ENCODE measurements around the gene ADAMTS7. TPM values are rescaled to one million over a fixed set of nuclear protein-coding genes. Genes with fewer than 3 reads are reported as not detected.
"Not testable (repeated sequence)": the region's sequence is repeated elsewhere in the genome, so short reads cannot be mapped to it uniquely, and the experiment has no call there.

ADAMTS7 gene
- total and polyA plus RNA-seq, 4 experiments from 2014 or later: not detected

- Histone ChIP-seq H3K9me3 (ENCODE audit: control insufficient read depth in 1 of 2, low read length in 2 of 2) (no peaks in the 10 kb centered on the region), H3K27me3 (ENCODE audit: insufficient read depth, low read length) (no peaks in the 10 kb centered on the region), H3K27ac (ENCODE audit: low read depth, low read length) (no peak overlapping the region), H3K4me3 (ENCODE audit: low read length in 2 of 2) (no peak overlapping the region), H3K36me3 (ENCODE audit: insufficient read depth, low read length) (no peaks in the 10 kb centered on the region), H3K4me1 (ENCODE audit: insufficient read depth, low read length) (no peaks in the 10 kb centered on the region)
- Mint-ChIP-seq H3K27ac (peak overlapping the region in 2 of 7 donors; percentile 10 to 19), H3K9me3 (no peaks in the 10 kb centered on the region), H3K27me3 (peaks cover 0 to 4% of the 10 kb centered on the region in 2 donors), H3K4me1 (no peaks in the 10 kb centered on the region), H3K4me3 (no peak overlapping the region), H3K36me3 (no peaks in the 10 kb centered on the region)
- CTCF ChIA-PET (ENCODE audit: partially characterized antibody): no interaction called here
- DNase-seq: no peak
- intact Hi-C loops (cut with micrococcal nuclease): no loop called here
- POLR2A ChIA-PET (ENCODE audit: partially characterized antibody): no interaction called here
Measured at GRCh38 chr15:78840661-78841375, 29.6 kb upstream of the ADAMTS7 start.

- H3K27ac Mint-ChIP-seq; H3K36me3 Mint-ChIP-seq; H3K4me1 ChIP-seq (ENCODE audit: insufficient read depth, low read length); POLR2A ChIA-PET (ENCODE audit: partially characterized antibody); H3K4me3 Mint-ChIP-seq; H3K9me3 ChIP-seq (ENCODE audit: control insufficient read depth in 1 of 2, low read length in 2 of 2); H3K4me1 Mint-ChIP-seq; intact Hi-C loops (cut with micrococcal nuclease); H3K27me3 Mint-ChIP-seq; H3K36me3 ChIP-seq (ENCODE audit: insufficient read depth, low read length); H3K9me3 Mint-ChIP-seq; DNase-seq; CTCF ChIA-PET (ENCODE audit: partially characterized antibody); H3K27ac ChIP-seq (ENCODE audit: low read depth, low read length); H3K27me3 ChIP-seq (ENCODE audit: insufficient read depth, low read length); H3K4me3 ChIP-seq (ENCODE audit: low read length in 2 of 2): not testable (repeated sequence)
Measured at GRCh38 chr15:78839151-78839550, 27.9 kb upstream of the ADAMTS7 start.

GRCh38 chr15:78838489-78838888 lies 27.2 kb upstream of the ADAMTS7 start:
- H3K9me3 ChIP-seq (ENCODE audit: control insufficient read depth in 1 of 2, low read length in 2 of 2): no peaks in the 10 kb centered on the region
- Mint-ChIP-seq H3K4me3 (no peak overlapping the region), H3K4me1 (no peaks in the 10 kb centered on the region), H3K27me3 (peaks cover 0 to 4% of the 10 kb centered on the region in 2 donors), H3K27ac (no peak overlapping the region), H3K9me3 (no peaks in the 10 kb centered on the region), H3K36me3 (no peaks in the 10 kb centered on the region)
- no peak overlapping the region for H3K4me3 ChIP-seq (ENCODE audit: low read length in 2 of 2)
- no peaks in the 10 kb centered on the region for H3K4me1 ChIP-seq (ENCODE audit: insufficient read depth, low read length)
- intact Hi-C loops (cut with micrococcal nuclease): no loop called here
- no peaks in the 10 kb centered on the region for H3K36me3 ChIP-seq (ENCODE audit: insufficient read depth, low read length)
- ChIA-PET CTCF (ENCODE audit: partially characterized antibody) (no interaction called here), POLR2A (ENCODE audit: partially characterized antibody) (no interaction called here)
- no peaks in the 10 kb centered on the region for H3K27me3 ChIP-seq (ENCODE audit: insufficient read depth, low read length)
- H3K27ac ChIP-seq (ENCODE audit: low read depth, low read length): no peak overlapping the region
- no peak for DNase-seq

GRCh38 chr15:78837543-78837942 lies 26.3 kb upstream of the ADAMTS7 start:
- no peaks in the 10 kb centered on the region for H3K4me1 ChIP-seq (ENCODE audit: insufficient read depth, low read length)
- H3K36me3 Mint-ChIP-seq: no peaks in the 10 kb centered on the region
- H3K9me3 Mint-ChIP-seq: no peaks in the 10 kb centered on the region
- no peak for DNase-seq
- no peak overlapping the region for H3K4me3 Mint-ChIP-seq
- no peaks in the 10 kb centered on the region for H3K36me3 ChIP-seq (ENCODE audit: insufficient read depth, low read length)
- H3K27me3 Mint-ChIP-seq: peaks cover 4% of the 10 kb centered on the region in 2 donors
- intact Hi-C loops (cut with micrococcal nuclease): no loop called here
- H3K27me3 ChIP-seq (ENCODE audit: insufficient read depth, low read length): no peaks in the 10 kb centered on the region
- no peak overlapping the region for H3K27ac ChIP-seq (ENCODE audit: low read depth, low read length)
- no peak overlapping the region for H3K4me3 ChIP-seq (ENCODE audit: low read length in 2 of 2)
- H3K4me1 Mint-ChIP-seq: no peaks in the 10 kb centered on the region
- POLR2A ChIA-PET (ENCODE audit: partially characterized antibody): no interaction called here
- no peaks in the 10 kb centered on the region for H3K9me3 ChIP-seq (ENCODE audit: control insufficient read depth in 1 of 2, low read length in 2 of 2)
- no peak overlapping the region for H3K27ac Mint-ChIP-seq
- CTCF ChIA-PET (ENCODE audit: partially characterized antibody): no interaction called here

- CTCF ChIA-PET (ENCODE audit: partially characterized antibody): no interaction called here
- no peak overlapping the region for H3K4me3 ChIP-seq (ENCODE audit: low read length in 2 of 2)
- H3K9me3 Mint-ChIP-seq: no peaks in the 10 kb centered on the region
Measured at GRCh38 chr15:78837131-78837530, 25.9 kb upstream of the ADAMTS7 start.

GRCh38 chr15:78836333-78836732 lies 25.1 kb upstream of the ADAMTS7 start:
- Histone ChIP-seq H3K4me3 (ENCODE audit: low read length in 2 of 2) (no peak overlapping the region), H3K27ac (ENCODE audit: low read depth, low read length) (no peak overlapping the region), H3K4me1 (ENCODE audit: insufficient read depth, low read length) (no peaks in the 10 kb centered on the region), H3K27me3 (ENCODE audit: insufficient read depth, low read length) (no peaks in the 10 kb centered on the region), H3K9me3 (ENCODE audit: control insufficient read depth in 1 of 2, low read length in 2 of 2) (no peaks in the 10 kb centered on the region), H3K36me3 (ENCODE audit: insufficient read depth, low read length) (no peaks in the 10 kb centered on the region)
- H3K27me3 Mint-ChIP-seq: peaks cover 8 to 9% of the 10 kb centered on the region in 2 donors
- no peak for DNase-seq
- no peaks in the 10 kb centered on the region for H3K9me3 Mint-ChIP-seq
- CTCF ChIA-PET (ENCODE audit: partially characterized antibody): no interaction called here
- H3K27ac Mint-ChIP-seq: no peak overlapping the region
- H3K4me3 Mint-ChIP-seq: no peak overlapping the region
- POLR2A ChIA-PET (ENCODE audit: partially characterized antibody): no interaction called here
- peaks cover 0 to 9% (median 0%) of the 10 kb centered on the region in 4 donors for H3K4me1 Mint-ChIP-seq
- intact Hi-C loops (cut with micrococcal nuclease): no loop called here
- H3K36me3 Mint-ChIP-seq: no peaks in the 10 kb centered on the region

More at GRCh38 chr15:78837131-78837530, 25.9 kb upstream of the ADAMTS7 start:
- H3K27ac Mint-ChIP-seq: no peak overlapping the region
- H3K9me3 ChIP-seq (ENCODE audit: control insufficient read depth in 1 of 2, low read length in 2 of 2): no peaks in the 10 kb centered on the region
- POLR2A ChIA-PET (ENCODE audit: partially characterized antibody): no interaction called here
- H3K36me3 Mint-ChIP-seq: no peaks in the 10 kb centered on the region
- H3K27me3 Mint-ChIP-seq: peaks cover 4 to 5% of the 10 kb centered on the region in 2 donors
- H3K4me3 Mint-ChIP-seq: no peak overlapping the region
- intact Hi-C loops (cut with micrococcal nuclease): no loop called here
- H3K4me1 ChIP-seq (ENCODE audit: insufficient read depth, low read length): no peaks in the 10 kb centered on the region
- no peak overlapping the region for H3K27ac ChIP-seq (ENCODE audit: low read depth, low read length)
- H3K4me1 Mint-ChIP-seq: peaks cover 0 to 1% (median 0%) of the 10 kb centered on the region in 4 donors
- H3K36me3 ChIP-seq (ENCODE audit: insufficient read depth, low read length): no peaks in the 10 kb centered on the region
- H3K27me3 ChIP-seq (ENCODE audit: insufficient read depth, low read length): no peaks in the 10 kb centered on the region
- no peak for DNase-seq

GRCh38 chr15:78831229-78832207 lies 20.3 kb upstream of the ADAMTS7 start:
- no peaks in the 10 kb centered on the region for H3K9me3 ChIP-seq (ENCODE audit: control insufficient read depth in 1 of 2, low read length in 2 of 2)
- no peaks in the 10 kb centered on the region for H3K4me1 ChIP-seq (ENCODE audit: insufficient read depth, low read length)
- H3K9me3 Mint-ChIP-seq: no peaks in the 10 kb centered on the region
- POLR2A ChIA-PET (ENCODE audit: partially characterized antibody): no interaction called here
- intact Hi-C loops (cut with micrococcal nuclease): no loop called here
- H3K27me3 Mint-ChIP-seq: peaks cover 6 to 14% of the 10 kb centered on the region in 2 donors
- H3K27ac ChIP-seq (ENCODE audit: low read depth, low read length): no peak overlapping the region
- H3K27me3 ChIP-seq (ENCODE audit: insufficient read depth, low read length): no peaks in the 10 kb centered on the region
- H3K27ac Mint-ChIP-seq: no peak overlapping the region
- peak overlapping the region in 6 of 8 donors; percentile 5 to 71 (median 38) for H3K4me3 Mint-ChIP-seq
- H3K36me3 Mint-ChIP-seq: no peaks in the 10 kb centered on the region
- CTCF ChIA-PET (ENCODE audit: partially characterized antibody): no interaction called here
- H3K4me1 Mint-ChIP-seq: peaks cover 0 to 20% (median 0%) of the 10 kb centered on the region in 4 donors
- no peaks in the 10 kb centered on the region for H3K36me3 ChIP-seq (ENCODE audit: insufficient read depth, low read length)
- no peak overlapping the region for H3K4me3 ChIP-seq (ENCODE audit: low read length in 2 of 2)
- DNase-seq: no peak
